Ramos (cell line): Measurements from ENCODE around the gene SORBS1.

ENCODE experiments used
- in situ Hi-C: fragments of 300-500 bp; cut with MboI; formaldehyde crosslinking; loops from one replicate; pipeline ENCODE4 v1.14.3; 2022; ENCODE audit warnings: low sequenced_read_pairs; ENCODE audit not compliant: unreplicated experiment

SORBS1 gene

DNA sequence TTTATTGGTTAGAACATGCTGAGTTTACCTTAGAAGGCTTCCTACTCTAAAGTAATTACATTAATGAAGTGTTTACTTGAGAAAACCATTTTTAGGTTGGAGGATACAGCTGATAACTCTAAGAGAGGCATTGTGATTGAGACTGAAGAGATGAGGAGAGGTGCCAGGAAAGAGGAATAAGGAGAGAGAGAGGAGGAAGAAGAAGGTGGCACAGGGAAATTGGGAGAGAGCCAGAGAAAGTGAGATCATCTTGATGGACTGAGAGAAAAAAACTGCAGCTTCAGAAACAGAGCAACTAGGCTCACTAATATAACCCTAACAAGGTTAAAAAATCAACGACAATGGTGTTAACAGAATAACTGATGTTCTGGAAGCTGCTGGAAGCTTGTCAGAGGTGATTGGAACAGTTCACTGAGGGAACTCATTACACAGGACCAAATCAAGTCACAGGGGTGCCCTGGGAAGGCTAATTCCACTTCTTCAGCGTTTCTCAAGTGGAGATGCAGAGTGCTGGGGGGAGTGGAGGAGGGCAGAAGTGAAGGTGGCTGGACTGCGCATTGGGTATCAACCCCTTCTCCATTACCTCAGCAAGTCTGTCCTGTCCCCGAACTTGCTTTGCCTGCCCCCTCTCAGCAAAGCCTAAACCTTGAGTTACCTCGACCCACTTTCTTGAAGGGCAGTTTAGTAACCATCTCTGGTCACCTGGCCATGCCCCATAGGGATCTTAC is 6.9 kb upstream of the SORBS1 start:
- in situ Hi-C loops = no loop called here

- in situ Hi-C loops = no loop called here
Measured at GRCh38 chr10:95566136-95566535, 5.0 kb upstream of the SORBS1 start.

GRCh38 chr10:95565336-95565735 is 4.2 kb upstream of the SORBS1 start:
- in situ Hi-C loops = no loop called here

GRCh38 chr10:95564291-95564690 is 3.1 kb upstream of the SORBS1 start:
- in situ Hi-C loops = no loop called here

DNA sequence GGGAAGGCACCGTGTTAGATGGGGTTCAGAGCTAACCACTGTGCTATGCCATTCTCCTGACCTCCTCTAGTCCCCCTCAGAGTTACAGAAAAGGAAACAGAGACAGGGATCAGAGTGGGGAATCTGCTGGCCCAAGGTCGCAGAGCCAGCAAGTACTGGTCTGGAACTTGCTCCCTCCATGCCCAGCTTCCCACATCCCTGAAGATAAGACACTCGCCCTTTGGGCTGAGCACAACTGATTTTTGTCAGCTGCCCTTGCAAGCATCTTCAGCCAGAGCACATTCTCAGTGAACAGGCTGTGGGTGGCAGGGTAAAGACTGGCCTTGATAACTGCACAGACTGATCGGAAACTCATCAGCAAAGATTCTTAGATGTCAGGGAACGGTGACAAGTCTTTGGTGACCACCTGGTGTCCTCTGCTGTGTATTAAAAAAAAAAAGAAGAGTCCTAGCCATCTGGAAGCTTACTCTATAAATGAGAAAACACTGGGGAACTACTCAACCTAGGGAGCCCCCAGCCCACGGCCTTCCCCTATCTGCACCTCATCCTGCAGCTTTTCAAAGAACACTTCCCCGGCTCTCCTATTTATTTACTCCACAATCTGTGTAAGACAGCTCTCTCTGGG is 1.3 kb upstream of the SORBS1 start:
- in situ Hi-C loops = no loop called here

DNA sequence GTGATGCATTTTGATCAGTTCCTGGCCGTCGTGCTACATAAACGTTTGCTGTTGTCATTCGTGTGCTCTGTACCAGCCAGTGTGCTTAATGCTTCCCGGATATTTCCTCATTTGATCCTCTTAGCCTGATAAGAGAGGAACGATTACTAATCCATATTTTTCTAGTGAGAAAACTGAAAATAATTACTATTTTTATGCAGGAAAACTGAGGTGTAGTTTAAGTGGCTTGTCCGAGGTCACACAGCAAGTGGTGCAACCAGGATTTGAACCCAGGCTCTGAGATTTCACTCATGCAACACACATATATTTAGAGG is 650 bp upstream of the SORBS1 start:
- in situ Hi-C loops = no loop called here

DNA sequence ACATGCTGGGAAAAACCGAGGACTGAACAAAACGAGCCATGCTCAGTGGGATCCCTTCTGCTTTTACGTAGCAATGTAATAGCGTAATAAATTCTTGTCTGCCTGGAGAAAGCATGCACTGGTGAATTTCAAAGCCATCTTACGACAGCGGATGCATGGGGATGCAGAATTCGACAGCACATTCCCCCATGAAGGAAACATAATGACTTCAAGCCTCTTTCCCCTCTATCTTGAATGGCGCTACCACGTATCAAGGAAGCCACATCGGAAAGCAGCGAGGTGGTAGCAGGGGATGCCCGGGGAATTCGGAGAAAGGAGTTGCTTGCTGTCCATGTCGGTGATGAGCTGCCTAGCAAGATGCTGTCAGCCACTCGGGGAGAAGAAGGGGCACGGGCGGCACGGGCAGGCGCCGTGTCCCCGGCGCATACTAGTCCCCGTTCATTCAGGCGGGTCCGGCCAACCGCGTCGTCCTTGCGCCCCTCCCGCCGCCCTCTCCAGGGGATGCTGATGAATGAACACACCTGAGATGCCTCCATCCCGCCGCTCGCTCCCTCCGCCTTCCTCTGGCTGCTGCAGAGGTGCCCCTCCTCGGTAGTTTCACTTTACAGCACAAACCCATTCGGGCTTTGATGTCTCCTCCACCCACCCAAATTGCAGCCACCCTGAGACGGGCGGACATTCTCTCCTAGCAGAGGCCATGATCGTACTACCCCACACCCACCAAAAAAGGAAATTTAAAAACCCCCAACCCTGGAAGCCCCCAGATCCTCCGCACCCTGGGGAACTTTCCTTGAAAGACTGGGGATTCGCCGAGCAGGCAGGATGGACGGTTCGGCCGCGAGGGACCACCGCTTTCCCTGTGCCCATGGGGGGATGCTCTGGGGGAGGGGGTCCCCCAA is 644 bp downstream of the SORBS1 start:
- in situ Hi-C loops = no loop called here

GRCh38 chr10:95559896-95560277 is 1.3 kb downstream of the SORBS1 start:
- in situ Hi-C loops = no loop called here

GRCh38 chr10:95559471-95559870 is 1.7 kb downstream of the SORBS1 start:
- in situ Hi-C loops = no loop called here

GRCh38 chr10:95558593-95559320 is 2.4 kb downstream of the SORBS1 start:
- in situ Hi-C loops = no loop called here

- in situ Hi-C loops = no loop called here
Measured at GRCh38 chr10:95556994-95557767, 4.0 kb downstream of the SORBS1 start.

DNA sequence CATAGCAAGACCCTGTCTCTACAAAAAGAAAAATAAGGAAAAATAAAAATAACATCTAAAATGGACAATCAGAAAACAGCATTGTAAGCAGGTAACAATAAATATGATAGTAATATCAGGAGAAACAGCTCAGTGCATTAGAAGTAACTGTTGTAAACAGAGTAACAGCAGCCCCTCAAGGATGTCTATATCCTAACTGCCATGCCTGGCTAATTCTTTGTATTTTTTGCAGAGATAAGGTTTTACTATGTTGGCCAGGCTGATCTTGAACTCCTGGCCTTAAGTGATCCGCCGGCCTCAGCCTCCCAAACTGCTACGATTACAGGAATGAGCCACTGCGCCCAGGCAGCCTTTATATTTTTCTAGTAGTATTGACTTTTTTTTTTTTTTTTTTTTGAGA is 7.5 kb downstream of the SORBS1 start:
- in situ Hi-C loops = no loop called here

GRCh38 chr10:95552679-95553342 is 8.4 kb downstream of the SORBS1 start:
- in situ Hi-C loops = no loop called here

DNA sequence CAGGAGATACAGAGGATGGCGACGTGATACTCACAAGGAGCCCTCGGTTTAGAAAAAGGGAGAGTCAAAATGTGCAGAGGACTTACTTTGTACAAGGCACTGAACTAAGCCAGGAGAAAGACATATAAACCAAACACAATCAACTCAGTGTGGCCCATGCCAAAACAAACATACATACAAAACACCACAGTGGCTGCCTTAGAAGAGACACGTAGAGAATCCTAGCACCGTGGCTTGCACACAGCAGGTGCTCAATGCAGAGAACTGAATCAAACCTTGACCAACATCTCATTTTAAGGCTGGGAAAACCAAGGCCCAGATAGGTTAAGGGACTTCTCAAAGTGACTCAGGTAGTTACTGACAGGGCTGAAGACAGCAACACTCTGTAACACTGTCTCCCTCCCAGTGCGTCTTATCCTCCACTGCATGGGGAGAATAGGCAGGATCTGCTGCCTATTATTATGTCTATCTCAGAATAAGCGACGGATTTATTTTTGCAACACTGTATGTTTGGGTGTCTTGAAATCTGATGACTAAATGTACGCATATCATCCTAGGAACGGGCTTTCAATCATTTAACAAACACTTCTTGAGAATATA is 11.0 kb downstream of the SORBS1 start:
- in situ Hi-C loops = no loop called here

- in situ Hi-C loops = no loop called here
Measured at GRCh38 chr10:95547791-95548435, 13.3 kb downstream of the SORBS1 start.

- in situ Hi-C loops = no loop called here
Measured at GRCh38 chr10:95547197-95547596, 14.0 kb downstream of the SORBS1 start.

DNA sequence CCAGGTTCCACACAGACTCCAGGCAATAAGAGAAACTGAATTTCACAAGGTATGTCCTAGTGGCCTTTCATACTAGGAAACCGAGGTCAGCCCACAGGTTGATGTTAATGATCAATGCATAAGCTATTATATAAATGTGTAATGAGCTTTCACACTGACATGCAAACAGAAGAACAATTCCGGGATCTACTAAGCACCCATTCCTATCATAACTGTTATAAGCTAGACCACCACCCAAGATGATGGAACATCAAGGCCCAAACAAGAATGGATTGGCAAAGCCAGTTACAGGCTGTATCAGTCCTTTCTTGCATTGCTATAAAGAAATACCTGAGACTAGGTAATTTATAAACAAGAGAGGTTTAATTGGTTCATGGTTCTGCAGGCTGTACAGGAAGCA is 15.2 kb downstream of the SORBS1 start:
- in situ Hi-C loops = no loop called here

GRCh38 chr10:95544783-95545500 is 16.2 kb downstream of the SORBS1 start:
- in situ Hi-C loops = no loop called here
